ENCODE data around the gene SPATA13. TPM values are rescaled to one million over a fixed set of nuclear protein-coding genes. Genes with fewer than 3 reads are reported as not detected.
A peak's percentile ranks its signal among the peaks of the same experiment; 100 is the strongest.

Gene SPATA13
- total RNA-seq, 1 experiment from 2014 or later = 21.4 TPM

GRCh38 chr13:24223341-24224231, 63.1 kb downstream of the SPATA13 start:
- no peak for ATAC-seq
- Histone ChIP-seq H3K9me2 (ENCODE audit: insufficient read depth) (no peaks in the 10 kb centered on the region), H3K79me2 (ENCODE audit: insufficient read depth, low read length) (peaks cover 23% of the 10 kb centered on the region), H4K20me1 (ENCODE audit: insufficient read depth) (peaks cover 3% of the 10 kb centered on the region; the same call in 1 of the 2 replicates), H3K27me3 (ENCODE audit: insufficient read depth, low read length) (no peaks in the 10 kb centered on the region), H2AFZ (ENCODE audit: low read depth, low read length, poor library complexity, severe bottlenecking) (no peak overlapping the region), H3K4me1 (ENCODE audit: control insufficient read depth in 1 of 2, insufficient read depth in 2 of 2, low read length in 2 of 2) (no peaks in the 10 kb centered on the region), H3K9ac (ENCODE audit: low read length) (no peak overlapping the region), H3K27ac (ENCODE audit: low read depth, low read length) (no peak overlapping the region), H3K9me3 (ENCODE audit: control insufficient read depth in 1 of 2, insufficient read depth in 1 of 2, low read depth in 1 of 2, low read length in 2 of 2) (no peaks in the 10 kb centered on the region), H3K4me3 (replicated peaks in 1 of 2; ENCODE audit: low read depth in 1 of 2, low read length in 2 of 2) (no peak overlapping the region), H3K4me2 (ENCODE audit: low read length) (no peak overlapping the region), H3K36me3 (ENCODE audit: control insufficient read depth in 1 of 2, insufficient read depth in 2 of 2, low read length in 2 of 2) (peaks cover 0 to 4% of the 10 kb centered on the region in 2 experiments; a peak in 1 of 4 replicates)
- RAD21 ChIA-PET (ENCODE audit: low non-redundant PET in 1 of 2, low total read pairs in 2 of 2, uncharacterized antibody in 2 of 2, unreplicated experiment in 2 of 2) = no interaction called here
- BruUV-seq (replicated peaks) = TSS peak; percentile 29
- DNase-seq (ENCODE audit: low read depth, low spot score) = no peak
- POLR2A ChIA-PET = no interaction called here
- CTCF ChIA-PET = interaction anchor here (1.0 to 1.7 kb wide), 2 partner anchors 171 to 204 kb away, joined by 3 to 5 read pairs; no protein-coding TSS in a partner anchor
- TF ChIP-seq SIN3A (IDR thresholded peaks at IDR 0.05; ENCODE audit: low read depth) (no peak), JUND (IDR thresholded peaks at IDR 0.05) (no peak), EZH2phosphoT487 (IDR thresholded peaks at IDR 0.05; ENCODE audit: borderline replicate concordance) (no peak), SRF (IDR thresholded peaks at IDR 0.05; ENCODE audit: low read depth) (no peak), EZH2 (IDR thresholded peaks at IDR 0.05) (no peak), CTCF (IDR thresholded peaks at IDR 0.05 in 2 of 3, conservative IDR thresholded peaks at IDR 0.05 in 1 of 3; ENCODE audit: borderline replicate concordance in 1 of 3, insufficient read depth in 1 of 3, low read depth in 2 of 3, low read length in 2 of 3) (no peak), TCF7L2 (IDR thresholded peaks at IDR 0.05; ENCODE audit: borderline replicate concordance, extremely low read depth, insufficient read depth, insufficient read length) (no peak), ZNF274 (IDR thresholded peaks at IDR 0.05; ENCODE audit: low read depth, low read length) (no peak), EGR1 (IDR thresholded peaks at IDR 0.05; ENCODE audit: low read depth) (no peak), ZFX (IDR thresholded peaks at IDR 0.05) (no peak)
- intact Hi-C loops (cut with micrococcal nuclease) = loop anchor here (10.0 kb wide), 1 partner anchor 759 kb away; no protein-coding TSS in a partner anchor

Data from HCT116 (cell line).